Measurements from ENCODE around the gene CTNNBL1. TPM values are rescaled to one million over a fixed set of nuclear protein-coding genes. Genes with fewer than 3 reads are reported as not detected.
"Not testable (repeated sequence)": the region's sequence is repeated elsewhere in the genome, so short reads cannot be mapped to it uniquely, and the experiment has no call there.

The CTNNBL1 gene
- total RNA-seq, 2 experiments from 2014 or later: 72.6 to 93.4 TPM

- intact Hi-C loops (cut with DNase I, micrococcal nuclease): no loop called here
- Mint-ChIP-seq H3K4me3 (no peak overlapping the region), H3K4me1 (peaks cover 19% of the 10 kb centered on the region), H3K27ac (no peak overlapping the region), H3K27me3 (no peaks in the 10 kb centered on the region), H3K36me3 (ENCODE audit: low read depth) (peaks cover 8% of the 10 kb centered on the region), H3K9me3 (ENCODE audit: low read depth) (no peaks in the 10 kb centered on the region)
- DNase-seq (no peak), ATAC-seq (peak; percentile 9)
- ChIA-PET CTCF (interaction anchor here (0.9 to 1.1 kb wide), 3 partner anchors 12 to 57 kb away, joined by 3 to 5 read pairs (median 4); no protein-coding TSS in a partner anchor), POLR2A (interaction anchor here (0.7 kb wide), 1 partner anchor 37 kb away, joined by 4 read pairs; no protein-coding TSS in a partner anchor)
These were observed 21.3 kb downstream of the CTNNBL1 start for GRCh38 chr20:37714978-37715672.

- Mint-ChIP-seq H3K4me1 (peaks cover 8% of the 10 kb centered on the region), H3K4me3 (no peak overlapping the region), H3K27me3 (no peaks in the 10 kb centered on the region), H3K36me3 (ENCODE audit: low read depth) (peaks cover 18% of the 10 kb centered on the region), H3K9me3 (ENCODE audit: low read depth) (peaks cover 11% of the 10 kb centered on the region), H3K27ac (no peak overlapping the region)
- ChIA-PET CTCF (interaction anchor here (0.9 kb wide), 1 partner anchor 12 kb away, joined by 4 read pairs; no protein-coding TSS in a partner anchor), POLR2A (no interaction called here)
- DNase-seq (no peak), ATAC-seq (no peak)
- intact Hi-C loops (cut with DNase I, micrococcal nuclease): no loop called here
These were observed 27.9 kb downstream of the CTNNBL1 start for GRCh38 chr20:37721751-37722150.

GRCh38 chr20:37722312-37722711 is 28.5 kb downstream of the CTNNBL1 start:
- H3K27me3 Mint-ChIP-seq; CTCF ChIA-PET; ATAC-seq; H3K4me1 Mint-ChIP-seq; H3K27ac Mint-ChIP-seq; POLR2A ChIA-PET; H3K4me3 Mint-ChIP-seq; DNase-seq; intact Hi-C loops (cut with DNase I, micrococcal nuclease): not testable (repeated sequence)
- Mint-ChIP-seq H3K36me3 (ENCODE audit: low read depth) (peaks cover 18% of the 10 kb centered on the region), H3K9me3 (ENCODE audit: low read depth) (peaks cover 11% of the 10 kb centered on the region)

GRCh38 chr20:37723668-37724067 is 29.8 kb downstream of the CTNNBL1 start:
- ChIA-PET POLR2A (no interaction called here), CTCF (no interaction called here)
- no peak overlapping the region for H3K27ac Mint-ChIP-seq
- peaks cover 20% of the 10 kb centered on the region for H3K4me1 Mint-ChIP-seq
- intact Hi-C loops (cut with DNase I, micrococcal nuclease): no loop called here
- ATAC-seq (no peak), DNase-seq (no peak)
- peaks cover 11% of the 10 kb centered on the region for H3K9me3 Mint-ChIP-seq (ENCODE audit: low read depth)
- no peaks in the 10 kb centered on the region for H3K27me3 Mint-ChIP-seq
- H3K36me3 Mint-ChIP-seq (ENCODE audit: low read depth): peaks cover 18% of the 10 kb centered on the region
- no peak overlapping the region for H3K4me3 Mint-ChIP-seq

- intact Hi-C loops (cut with DNase I, micrococcal nuclease): no loop called here
- ATAC-seq (no peak), DNase-seq (no peak)
- Mint-ChIP-seq H3K4me1 (peaks cover 27% of the 10 kb centered on the region), H3K9me3 (ENCODE audit: low read depth) (peaks cover 11% of the 10 kb centered on the region), H3K27me3 (no peaks in the 10 kb centered on the region), H3K4me3 (no peak overlapping the region), H3K27ac (no peak overlapping the region), H3K36me3 (ENCODE audit: low read depth) (peaks cover 13% of the 10 kb centered on the region)
- POLR2A ChIA-PET: no interaction called here
- CTCF ChIA-PET: interaction anchor here (1.2 to 2.5 kb wide), 2 partner anchors 10 to 22 kb away, joined by 6 to 9 read pairs; no protein-coding TSS in a partner anchor
These were observed 31.3 kb downstream of the CTNNBL1 start for GRCh38 chr20:37725165-37725564.

- peaks cover 9% of the 10 kb centered on the region for H3K9me3 Mint-ChIP-seq (ENCODE audit: low read depth)
- ChIA-PET POLR2A (interaction anchor here (0.6 kb wide), 1 partner anchor 383 kb away, joined by 4 read pairs; no protein-coding TSS in a partner anchor), CTCF (interaction anchor here (1.2 to 2.5 kb wide), 2 partner anchors 9 to 23 kb away, joined by 6 to 9 read pairs; no protein-coding TSS in a partner anchor)
- no peak overlapping the region for H3K27ac Mint-ChIP-seq
- H3K27me3 Mint-ChIP-seq: no peaks in the 10 kb centered on the region
- H3K4me3 Mint-ChIP-seq: no peak overlapping the region
- peaks cover 9% of the 10 kb centered on the region for H3K36me3 Mint-ChIP-seq (ENCODE audit: low read depth)
- peaks cover 29% of the 10 kb centered on the region for H3K4me1 Mint-ChIP-seq
- no peak for DNase-seq
- ATAC-seq: no peak
- intact Hi-C loops (cut with DNase I, micrococcal nuclease): no loop called here
These were observed 32.0 kb downstream of the CTNNBL1 start for GRCh38 chr20:37725855-37726254.

- CTCF ChIA-PET: interaction anchor here (0.5 to 2.5 kb wide), 5 partner anchors 9 to 80 kb away, joined by 4 to 9 read pairs (median 6); no protein-coding TSS in a partner anchor
- Mint-ChIP-seq H3K27ac (no peak overlapping the region), H3K4me3 (no peak overlapping the region), H3K36me3 (ENCODE audit: low read depth) (peaks cover 6% of the 10 kb centered on the region), H3K4me1 (peaks cover 29% of the 10 kb centered on the region), H3K9me3 (ENCODE audit: low read depth) (peaks cover 5% of the 10 kb centered on the region), H3K27me3 (no peaks in the 10 kb centered on the region)
- DNase-seq (no peak), ATAC-seq (no peak)
- intact Hi-C loops (cut with DNase I, micrococcal nuclease): no loop called here
- POLR2A ChIA-PET: interaction anchor here (0.6 kb wide), 1 partner anchor 382 kb away, joined by 4 read pairs; no protein-coding TSS in a partner anchor
These were observed 32.5 kb downstream of the CTNNBL1 start for GRCh38 chr20:37726321-37726720.

GRCh38 chr20:37726971-37727956 is 33.4 kb downstream of the CTNNBL1 start:
- intact Hi-C loops (cut with DNase I, micrococcal nuclease): no loop called here
- no peaks in the 10 kb centered on the region for H3K27me3 Mint-ChIP-seq
- peaks cover 7% of the 10 kb centered on the region for H3K36me3 Mint-ChIP-seq (ENCODE audit: low read depth)
- no peak for DNase-seq
- H3K4me3 Mint-ChIP-seq: no peak overlapping the region
- no peaks in the 10 kb centered on the region for H3K9me3 Mint-ChIP-seq (ENCODE audit: low read depth)
- ChIA-PET CTCF (interaction anchor here (0.5 to 2.5 kb wide), 9 partner anchors 8 to 1383 kb away, joined by 3 to 9 read pairs (median 3); no protein-coding TSS in a partner anchor), POLR2A (interaction anchor here (0.5 kb wide), 1 partner anchor 67 kb away, joined by 3 read pairs; no protein-coding TSS in a partner anchor)
- no peak for ATAC-seq
- H3K4me1 Mint-ChIP-seq: peaks cover 29% of the 10 kb centered on the region
- no peak overlapping the region for H3K27ac Mint-ChIP-seq

- POLR2A ChIA-PET: no interaction called here
- DNase-seq (no peak), ATAC-seq (peak; percentile 49)
- Mint-ChIP-seq H3K4me1 (peaks cover 29% of the 10 kb centered on the region), H3K36me3 (ENCODE audit: low read depth) (peaks cover 12% of the 10 kb centered on the region), H3K27me3 (no peaks in the 10 kb centered on the region), H3K4me3 (no peak overlapping the region), H3K9me3 (ENCODE audit: low read depth) (no peaks in the 10 kb centered on the region), H3K27ac (no peak overlapping the region)
- intact Hi-C loops (cut with DNase I, micrococcal nuclease): no loop called here
- CTCF ChIA-PET: interaction anchor here (0.5 to 1.8 kb wide), 6 partner anchors 17 to 1383 kb away, joined by 3 to 6 read pairs (median 3); no protein-coding TSS in a partner anchor
These were observed 34.3 kb downstream of the CTNNBL1 start for GRCh38 chr20:37727957-37728634.

- no peak for ATAC-seq
- no peak overlapping the region for H3K27ac Mint-ChIP-seq
- POLR2A ChIA-PET: no interaction called here
- intact Hi-C loops (cut with DNase I, micrococcal nuclease): no loop called here
- no peaks in the 10 kb centered on the region for H3K9me3 Mint-ChIP-seq (ENCODE audit: low read depth)
- peaks cover 16% of the 10 kb centered on the region for H3K36me3 Mint-ChIP-seq (ENCODE audit: low read depth)
- peaks cover 29% of the 10 kb centered on the region for H3K4me1 Mint-ChIP-seq
- H3K4me3 Mint-ChIP-seq: no peak overlapping the region
- DNase-seq: no peak
- CTCF ChIA-PET: interaction anchor here (1.6 kb wide), 1 partner anchor 66 kb away, joined by 3 read pairs; no protein-coding TSS in a partner anchor
- no peaks in the 10 kb centered on the region for H3K27me3 Mint-ChIP-seq
These were observed 34.8 kb downstream of the CTNNBL1 start for GRCh38 chr20:37728635-37728983.

GRCh38 chr20:37729452-37729851 is 35.6 kb downstream of the CTNNBL1 start:
- Mint-ChIP-seq H3K36me3 (ENCODE audit: low read depth) (peaks cover 17% of the 10 kb centered on the region), H3K27me3 (no peaks in the 10 kb centered on the region), H3K4me3 (no peak overlapping the region), H3K9me3 (ENCODE audit: low read depth) (no peaks in the 10 kb centered on the region), H3K4me1 (peaks cover 27% of the 10 kb centered on the region), H3K27ac (no peak overlapping the region)
- ATAC-seq (no peak), DNase-seq (no peak)
- intact Hi-C loops (cut with DNase I, micrococcal nuclease): no loop called here
- ChIA-PET POLR2A (no interaction called here), CTCF (interaction anchor here (0.7 to 1.6 kb wide), 4 partner anchors 16 to 177 kb away, joined by 3 read pairs; no protein-coding TSS in a partner anchor)

Measured in activated CD4-positive, alpha-beta T cell treated with anti-CD3 and anti-CD28 coated beads for 36 hours (primary cell).